IMR-90 (cell line): ENCODE measurements around the gene KHK. TPM values are rescaled to one million over a fixed set of nuclear protein-coding genes. Genes with fewer than 3 reads are reported as not detected.
A peak's percentile ranks its signal among the peaks of the same experiment; 100 is the strongest.

Experiments used
- ATAC-seq: fragments of 200-7000 bp; cut with Tn5 transposase; 2 replicates; pipeline ENCODE4 v1.9.1; 2020; ENCODE audit warnings: low read depth, mild to moderate bottlenecking, moderate library complexity
- BruUV-seq: library from RNA; stranded (reverse); fragments of 400-500 nt; replicated peaks from 2 replicates; lab custom pipeline; 2021; lab: Mats Ljungman, UMichigan
- CTCF ChIA-PET: fragments of 300-600 bp; formaldehyde crosslinking; extraction: SDS; loops from one replicate; lab custom pipeline; 2021; ENCODE audit warnings: antibody characterized with exemption; lab: Yijun Ruan, JAX
- POLR2A ChIA-PET: fragments of 300-600 bp; sonication (Branson Sonifier 250); formaldehyde crosslinking; loops from one replicate; lab custom pipeline; 2022; ENCODE audit warnings: antibody characterized with exemption; ENCODE audit not compliant: unreplicated experiment; lab: Charles Lee
- DNase-seq: peaks from one replicate; pipeline ENCODE4 v3.0.0; 2013
- H2AFZ ChIP-seq: replicated peaks from 2 replicates; pipeline ENCODE3; 2013; ENCODE audit warnings: low read length, mild to moderate bottlenecking; ENCODE audit not compliant: poor library complexity
- H2AK5ac ChIP-seq: 2 replicates; pipeline ENCODE4 v1.6.1; 2013; ENCODE audit warnings: low read depth, low read length, inconsistent platforms
- H2AK9ac ChIP-seq: replicated peaks from 2 replicates; pipeline ENCODE3; 2013; ENCODE audit warnings: mild to moderate bottlenecking, low read depth, low read length, moderate library complexity; ENCODE audit not compliant: poor library complexity
- H2BK120ac ChIP-seq: 2 replicates; pipeline ENCODE4 v1.6.1; 2013; ENCODE audit warnings: low read depth, low read length, inconsistent platforms
- H2BK15ac ChIP-seq: 3 replicates; pipeline ENCODE4 v1.6.1; 2013; ENCODE audit warnings: low read depth, low read length, inconsistent platforms
- H2BK20ac ChIP-seq: 2 replicates; pipeline ENCODE4 v1.6.1; 2013; ENCODE audit warnings: low read depth, mild to moderate bottlenecking, inconsistent platforms, low read length, moderate library complexity
- H2BK5ac ChIP-seq: 2 replicates; pipeline ENCODE4 v1.6.1; 2013; ENCODE audit warnings: mild to moderate bottlenecking, low read depth, low read length, inconsistent platforms; ENCODE audit not compliant: poor library complexity, severe bottlenecking
- H3K14ac ChIP-seq: replicated peaks from 2 replicates; pipeline ENCODE4 v1.6.1; 2013; ENCODE audit warnings: low read depth, low read length, inconsistent platforms
- H3K18ac ChIP-seq: 2 replicates; pipeline ENCODE4 v1.6.1; 2013; ENCODE audit warnings: low read depth, low read length, control low read depth
- H3K23ac ChIP-seq: 2 replicates; pipeline ENCODE4 v1.6.1; 2013; ENCODE audit warnings: low read depth, low read length, inconsistent platforms
- H3K27ac ChIP-seq: 2 replicates; pipeline ENCODE4 v1.5.1; 2013; ENCODE audit warnings: mild to moderate bottlenecking, control low read depth, low read length; ENCODE audit not compliant: insufficient read depth
- H3K27me3 ChIP-seq: 2 replicates; pipeline ENCODE4 v1.6.1; 2013; ENCODE audit warnings: low read length; ENCODE audit not compliant: control insufficient read depth, insufficient read depth
- H3K36me3 ChIP-seq: 2 replicates; pipeline ENCODE4 v1.6.1; 2013; ENCODE audit warnings: low read length, mixed read lengths; ENCODE audit not compliant: control insufficient read depth, insufficient read depth
- H3K4ac ChIP-seq: 2 replicates; pipeline ENCODE4 v1.6.1; 2013; ENCODE audit warnings: low read depth, low read length, inconsistent platforms
- H3K4me1 ChIP-seq: 2 replicates; pipeline ENCODE4 v1.6.1; 2013; ENCODE audit warnings: low read length, mixed read lengths; ENCODE audit not compliant: control insufficient read depth, insufficient read depth
- H3K4me2 ChIP-seq: 2 replicates; pipeline ENCODE4 v1.6.1; 2013; ENCODE audit warnings: low read depth, mild to moderate bottlenecking, control low read depth, low read length, moderate library complexity
- H3K4me3 ChIP-seq: 2 replicates; pipeline ENCODE4 v1.5.1; 2013; ENCODE audit warnings: low read depth, mild to moderate bottlenecking, control low read depth, low read length, moderate library complexity; ENCODE audit not compliant: insufficient read depth
- H3K56ac ChIP-seq: 2 replicates; pipeline ENCODE4 v1.6.1; 2013; ENCODE audit warnings: low read length, inconsistent platforms; ENCODE audit not compliant: insufficient read depth; ENCODE audit errors: extremely low read depth
- H3K79me1 ChIP-seq, 2 experiments: 2 replicates each; pipeline ENCODE4 v1.6.1; 2013; ENCODE audit warnings: low read length in 2 of 2, inconsistent platforms in 1 of 2, low read depth in 1 of 2
- H3K9ac ChIP-seq: 2 replicates; pipeline ENCODE4 v1.6.1; 2013; ENCODE audit warnings: low read depth, low read length, control low read depth
- H3K9me1 ChIP-seq: 2 replicates; pipeline ENCODE4 v1.6.1; 2013; ENCODE audit warnings: low read length, inconsistent platforms; ENCODE audit not compliant: insufficient read depth
- H3K9me3 ChIP-seq: 2 replicates; pipeline ENCODE4 v1.6.1; 2013; ENCODE audit warnings: low read length; ENCODE audit not compliant: control insufficient read depth, insufficient read depth
- H4K20me1 ChIP-seq: 2 replicates; pipeline ENCODE4 v1.6.1; 2013; ENCODE audit warnings: low read length, inconsistent platforms; ENCODE audit not compliant: insufficient read depth
- H4K5ac ChIP-seq: 2 replicates; pipeline ENCODE4 v1.6.1; 2013; ENCODE audit warnings: mild to moderate bottlenecking, low read depth, low read length, control low read depth
- H4K8ac ChIP-seq, 2 experiments: 2 replicates each; pipeline ENCODE4 v1.6.1; 2013; ENCODE audit warnings: low read depth in 2 of 2, low read length in 2 of 2, control low read depth in 1 of 2, inconsistent platforms in 1 of 2
- H4K91ac ChIP-seq: 2 replicates; pipeline ENCODE4 v1.6.1; 2013; ENCODE audit warnings: low read depth, low read length, inconsistent platforms; ENCODE audit not compliant: insufficient read depth
- CHD1 ChIP-seq: IDR thresholded peaks from 2 replicates; pipeline ENCODE4 v1.6.1; 2012; ENCODE audit warnings: low read depth, low read length, improper control_type of control experiment
- CTCF ChIP-seq: conservative IDR thresholded peaks from 2 replicates; pipeline ENCODE4 v1.5.1; 2012; ENCODE audit warnings: mild to moderate bottlenecking, low read depth, low read length, improper control_type of control experiment
- FOS ChIP-seq: fragments of 150-350 bp; IDR thresholded peaks from 2 replicates; pipeline ENCODE4 v1.6.1; 2016; ENCODE audit warnings: low read depth, low read length
- MAFK ChIP-seq: IDR thresholded peaks from 2 replicates; pipeline ENCODE4 v1.6.1; 2012; ENCODE audit warnings: low read depth, low read length, improper control_type of control experiment
- MAZ ChIP-seq: IDR thresholded peaks from 2 replicates; pipeline ENCODE4 v1.6.1; 2012; ENCODE audit warnings: low read depth, mild to moderate bottlenecking, low read length, improper control_type of control experiment, moderate library complexity, borderline replicate concordance
- MXI1 ChIP-seq: IDR thresholded peaks from 2 replicates; pipeline ENCODE4 v1.6.1; 2012; ENCODE audit warnings: low read depth, mild to moderate bottlenecking, low read length, moderate library complexity, borderline replicate concordance
- NFE2L2 ChIP-seq: fragments of 150-350 bp; IDR thresholded peaks from 2 replicates; pipeline ENCODE4 v1.6.1; 2016; ENCODE audit warnings: low read depth, mild to moderate bottlenecking, low read length
- POLR2A ChIP-seq: IDR thresholded peaks from 2 replicates; pipeline ENCODE4 v1.6.1; 2012; ENCODE audit warnings: mild to moderate bottlenecking, low read depth, low read length
- RAD21 ChIP-seq: IDR thresholded peaks from 2 replicates; pipeline ENCODE4 v1.6.1; 2012; ENCODE audit warnings: low read length, improper control_type of control experiment
- RCOR1 ChIP-seq: IDR thresholded peaks from 2 replicates; pipeline ENCODE4 v1.6.1; 2012; ENCODE audit warnings: mild to moderate bottlenecking, low read length, improper control_type of control experiment; ENCODE audit not compliant: insufficient replicate concordance
- RFX5 ChIP-seq: IDR thresholded peaks from 2 replicates; pipeline ENCODE4 v1.8.0; 2012; ENCODE audit warnings: low read depth, mild to moderate bottlenecking, low read length, moderate library complexity
- SMC3 ChIP-seq: fragments of 150-350 bp; IDR thresholded peaks from 2 replicates; pipeline ENCODE4 v1.6.1; 2016; ENCODE audit warnings: low read depth, mild to moderate bottlenecking, antibody characterized with exemption, low read length, moderate library complexity
- WGBS, 2 experiments: methylation state at CpG; one replicate each; pipeline versions ENCODE4 v1.1.5 to v1.1.7; 2013; ENCODE audit warnings: missing lambda C conversion rate in 2 of 2; ENCODE audit not compliant: insufficient read length in 1 of 2; ENCODE audit errors: extremely low coverage in 2 of 2; 5-methylcytosine and 5-hydroxymethylcytosine counted together
- dilution Hi-C: fragments of 300-500 bp; cut with HindIII; formaldehyde crosslinking; loops from one replicate; pipeline ENCODE4 v1.14.3; 2018; ENCODE audit warnings: low sequenced_read_pairs; ENCODE audit not compliant: unreplicated experiment
- in situ Hi-C: fragments of 300-500 bp; cut with MboI; formaldehyde crosslinking; loops from 3 replicates; pipeline ENCODE4 v1.14.3; 2019; ENCODE audit warnings: low sequenced_read_pairs, inconsistent platforms, mixed read lengths
- intact Hi-C: fragments of 100-400 bp; cut with micrococcal nuclease; formaldehyde crosslinking; loops from 2 replicates; pipeline ENCODE4 v1.10.0; 2022
- polyA plus RNA-seq, 3 experiments: library from polyadenylated mRNA; depleted of rRNA; stranded (reverse); fragments of >200 nt; gene quantifications; 2 replicates each; pipeline ENCODE4 v1.2.3, GENCODE V29; 2012; ENCODE audit warnings: low replicate concordance in 1 of 3
- total RNA-seq: library from RNA; depleted of rRNA; stranded (reverse); fragments of >200 nt; gene quantifications from 2 replicates; pipeline ENCODE4 v1.2.3, GENCODE V29; 2012
- TF ChIP-seq, protein P1 (sequence below): fragments of 150-350 bp; IDR thresholded peaks from 2 replicates; pipeline ENCODE4 v1.6.1; 2017; ENCODE audit warnings: mild to moderate bottlenecking, antibody characterized with exemption, low read length, low read depth

Gene KHK
- total and polyA plus RNA-seq, 2 of the 4 experiments (the other 2 are of a cell fraction), result 0.72 to 0.82 TPM

GRCh38 chr2:27079233-27080139 is 7.1 kb upstream of the KHK start (continued):
- TF ChIP-seq NFE2L2 (no peak), RFX5 (no peak)

DNA sequence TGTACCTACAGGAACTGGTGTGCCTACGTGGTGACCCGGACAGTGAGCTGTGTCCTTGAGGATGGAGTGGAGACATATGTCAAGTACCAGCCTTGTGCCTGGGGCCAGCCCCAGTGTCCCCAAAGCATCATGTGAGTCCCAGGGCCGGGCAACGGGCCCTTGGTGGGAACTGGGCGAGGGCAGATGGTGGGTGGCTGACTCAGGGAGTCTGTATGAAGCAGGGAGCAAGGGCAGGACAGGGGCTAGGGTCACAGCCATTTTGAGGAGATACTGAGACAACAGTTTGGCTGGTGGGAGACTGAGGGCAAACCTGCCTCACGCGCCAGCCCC is 6.5 kb upstream of the KHK start:
- POLR2A ChIA-PET, result no interaction called here
- H3K4me1 ChIP-seq, result peaks cover 20% of the 10 kb centered on the region
- DNase-seq, result no peak
- peak overlapping the region in 1 of 2 experiments; percentile 92; a peak in 2 of 4 replicates for H4K8ac ChIP-seq
- CTCF ChIA-PET, result interaction anchor here (1.3 kb wide), 1 partner anchor 12 kb away, joined by 4 read pairs; no protein-coding TSS in a partner anchor
- peak overlapping the region; percentile 93 for H3K18ac ChIP-seq
- H3K36me3 ChIP-seq, result peaks cover 27% of the 10 kb centered on the region; the same call in 1 of the 2 replicates
- peak overlapping the region; percentile 80 for H4K91ac ChIP-seq
- WGBS, 2 experiments, result 90% methylated on average over 2 of the region's 7 CpGs; no CpG with 5 or more reads in 1 of the 2 experiments
- no peaks in the 10 kb centered on the region for H3K9me3 ChIP-seq
- H3K14ac ChIP-seq, result peak overlapping the region; percentile 82
- no peak for ATAC-seq
- H3K9me1 ChIP-seq, result peaks cover 7% of the 10 kb centered on the region; the same call in 1 of the 2 replicates
- H3K27ac ChIP-seq, result peak overlapping the region; percentile 98
- H2AK5ac ChIP-seq, result peak overlapping the region; percentile 89
- H4K20me1 ChIP-seq, result peaks cover 14% of the 10 kb centered on the region
- peak overlapping the region; percentile 57; the same call in 1 of the 3 replicates for H2BK15ac ChIP-seq
- no peak overlapping the region; the same call in 1 of the 2 replicates for H2BK20ac ChIP-seq
- intact Hi-C loops, result no loop called here
- in situ Hi-C loops, result no loop called here
- BruUV-seq, result no TSS peak
- peak overlapping the region; percentile 97 for H3K9ac ChIP-seq
- H2BK5ac ChIP-seq, result peak overlapping the region; percentile 91
- H3K79me1 ChIP-seq, result peaks cover 3 to 57% of the 10 kb centered on the region in 2 experiments; a peak in 3 of 4 replicates
- dilution Hi-C loops, result no loop called here
- peak overlapping the region; percentile 89 for H3K4ac ChIP-seq
- no peaks in the 10 kb centered on the region for H3K27me3 ChIP-seq
- peak overlapping the region; percentile 94 for H2AK9ac ChIP-seq
- peak overlapping the region; percentile 86 for H3K23ac ChIP-seq
- peak overlapping the region; percentile 82 for H3K4me3 ChIP-seq
- peak overlapping the region; percentile 83 for H2AFZ ChIP-seq
- peak overlapping the region; percentile 78; the same call in 1 of the 2 replicates for H3K56ac ChIP-seq
- H2BK120ac ChIP-seq, result peak overlapping the region; percentile 36
- peak overlapping the region; percentile 61 for H4K5ac ChIP-seq
- peak overlapping the region; percentile 98 for H3K4me2 ChIP-seq
- no peak for TF ChIP-seq FOS
- TF ChIP-seq CTCF, result no peak
- no peak for TF ChIP-seq RAD21
- TF ChIP-seq MXI1, result no peak
- no peak for TF ChIP-seq MAFK
- TF ChIP-seq RCOR1, result no peak
- TF ChIP-seq SMC3, result no peak
- TF ChIP-seq NFE2L2, result no peak
- TF ChIP-seq POLR2A, result no peak
- no peak for TF ChIP-seq MAZ
- TF ChIP-seq RFX5, result no peak
- TF ChIP-seq, protein P1, sequence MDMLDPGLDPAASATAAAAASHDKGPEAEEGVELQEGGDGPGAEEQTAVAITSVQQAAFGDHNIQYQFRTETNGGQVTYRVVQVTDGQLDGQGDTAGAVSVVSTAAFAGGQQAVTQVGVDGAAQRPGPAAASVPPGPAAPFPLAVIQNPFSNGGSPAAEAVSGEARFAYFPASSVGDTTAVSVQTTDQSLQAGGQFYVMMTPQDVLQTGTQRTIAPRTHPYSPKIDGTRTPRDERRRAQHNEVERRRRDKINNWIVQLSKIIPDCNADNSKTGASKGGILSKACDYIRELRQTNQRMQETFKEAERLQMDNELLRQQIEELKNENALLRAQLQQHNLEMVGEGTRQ, result no peak
- no peak for TF ChIP-seq CHD1
